ENCODE measurements around the gene OR5K4.

OR5K4 gene

GRCh38 chr3:98326945-98327344 lies 26.7 kb upstream of the OR5K4 start:
- no peaks in the 10 kb centered on the region for H3K79me2 ChIP-seq (ENCODE audit: insufficient read depth, low read length)
- H4K20me1 ChIP-seq (ENCODE audit: insufficient read depth, low read length): no peaks in the 10 kb centered on the region
- H3K9me3 ChIP-seq (ENCODE audit: insufficient read depth, low read length, severe bottlenecking): no peaks in the 10 kb centered on the region
- H3K4me2 ChIP-seq (ENCODE audit: insufficient read depth, low read length): no peak overlapping the region
- ATAC-seq (ENCODE audit: insufficient read depth, low read depth) (no peak), DNase-seq (no peak)
- H3K27ac ChIP-seq (ENCODE audit: low read length): no peak overlapping the region
- no peak overlapping the region for H3K9ac ChIP-seq (ENCODE audit: low read depth, low read length)
- H3K36me3 ChIP-seq (ENCODE audit: insufficient read depth, low read length): no peaks in the 10 kb centered on the region
- H2AFZ ChIP-seq (ENCODE audit: low read depth, low read length): no peak overlapping the region
- H3K4me1 ChIP-seq (ENCODE audit: insufficient read depth, low read length): no peaks in the 10 kb centered on the region
- H3K27me3 ChIP-seq (ENCODE audit: insufficient read depth, low read length, poor library complexity): no peaks in the 10 kb centered on the region
- TF ChIP-seq EZH2 (IDR thresholded peaks at IDR 0.05; ENCODE audit: borderline replicate concordance, low read depth, low read length, severe bottlenecking): no peak
- TF ChIP-seq CTCF (IDR thresholded peaks at IDR 0.05; ENCODE audit: borderline replicate concordance, extremely low read depth, low read length, poor library complexity, severe bottlenecking): no peak
- no peak overlapping the region for H3K4me3 ChIP-seq (ENCODE audit: low read depth in 1 of 2, low read length in 2 of 2)

GRCh38 chr3:98328933-98329332 lies 24.7 kb upstream of the OR5K4 start:
- Histone ChIP-seq H3K9ac (ENCODE audit: low read depth, low read length) (no peak overlapping the region), H3K27me3 (ENCODE audit: insufficient read depth, low read length, poor library complexity) (no peaks in the 10 kb centered on the region), H3K79me2 (ENCODE audit: insufficient read depth, low read length) (no peaks in the 10 kb centered on the region), H3K4me2 (ENCODE audit: insufficient read depth, low read length) (no peak overlapping the region), H2AFZ (ENCODE audit: low read depth, low read length) (no peak overlapping the region), H3K4me3 (ENCODE audit: low read depth in 1 of 2, low read length in 2 of 2) (no peak overlapping the region), H3K4me1 (ENCODE audit: insufficient read depth, low read length) (no peaks in the 10 kb centered on the region), H4K20me1 (ENCODE audit: insufficient read depth, low read length) (no peaks in the 10 kb centered on the region), H3K27ac (ENCODE audit: low read length) (no peak overlapping the region), H3K36me3 (ENCODE audit: insufficient read depth, low read length) (no peaks in the 10 kb centered on the region), H3K9me3 (ENCODE audit: insufficient read depth, low read length, severe bottlenecking) (no peaks in the 10 kb centered on the region)
- ATAC-seq (ENCODE audit: insufficient read depth, low read depth) (peak; percentile 25; the same call in 2 of the 3 replicates), DNase-seq (no peak)
- TF ChIP-seq EZH2 (IDR thresholded peaks at IDR 0.05; ENCODE audit: borderline replicate concordance, low read depth, low read length, severe bottlenecking): no peak
- TF ChIP-seq CTCF (IDR thresholded peaks at IDR 0.05; ENCODE audit: borderline replicate concordance, extremely low read depth, low read length, poor library complexity, severe bottlenecking): no peak

- Histone ChIP-seq H3K36me3 (ENCODE audit: insufficient read depth, low read length) (no peaks in the 10 kb centered on the region), H2AFZ (ENCODE audit: low read depth, low read length) (no peak overlapping the region), H3K4me1 (ENCODE audit: insufficient read depth, low read length) (no peaks in the 10 kb centered on the region), H3K27ac (ENCODE audit: low read length) (no peak overlapping the region), H3K4me2 (ENCODE audit: insufficient read depth, low read length) (no peak overlapping the region), H3K79me2 (ENCODE audit: insufficient read depth, low read length) (no peaks in the 10 kb centered on the region), H4K20me1 (ENCODE audit: insufficient read depth, low read length) (no peaks in the 10 kb centered on the region), H3K27me3 (ENCODE audit: insufficient read depth, low read length, poor library complexity) (no peaks in the 10 kb centered on the region), H3K4me3 (ENCODE audit: low read depth in 1 of 2, low read length in 2 of 2) (no peak overlapping the region), H3K9me3 (ENCODE audit: insufficient read depth, low read length, severe bottlenecking) (no peaks in the 10 kb centered on the region), H3K9ac (ENCODE audit: low read depth, low read length) (no peak overlapping the region)
- ATAC-seq (ENCODE audit: insufficient read depth, low read depth) (peak; percentile 90), DNase-seq (peak; percentile 46)
- no peak for TF ChIP-seq EZH2 (IDR thresholded peaks at IDR 0.05; ENCODE audit: borderline replicate concordance, low read depth, low read length, severe bottlenecking)
- TF ChIP-seq CTCF (IDR thresholded peaks at IDR 0.05; ENCODE audit: borderline replicate concordance, extremely low read depth, low read length, poor library complexity, severe bottlenecking): peak; percentile 78
These were observed 24.1 kb upstream of the OR5K4 start for GRCh38 chr3:98329392-98330124.
